H9 (cell line): Measurements from ENCODE around the gene MED31. TPM values are rescaled to one million over a fixed set of nuclear protein-coding genes. Genes with fewer than 3 reads are reported as not detected.
"Not testable (repeated sequence)": the region's sequence is repeated elsewhere in the genome, so short reads cannot be mapped to it uniquely, and the experiment has no call there.

ENCODE experiments used
- DNase-seq: peaks from one replicate; pipeline ENCODE4 v3.0.0-alpha.2; 2017
- H2AFZ ChIP-seq: one replicate; pipeline ENCODE4 v1.6.1; 2013; ENCODE audit warnings: mild to moderate bottlenecking, low read length, control low read depth, moderate library complexity
- H2AK5ac ChIP-seq: 2 replicates; pipeline ENCODE4 v1.6.1; 2013; ENCODE audit warnings: low read length, control low read depth, mixed read lengths; ENCODE audit not compliant: insufficient read length
- H2BK120ac ChIP-seq: one replicate; pipeline ENCODE4 v1.6.1; 2013; ENCODE audit warnings: low read depth, mild to moderate bottlenecking, low read length, control low read depth, inconsistent platforms; ENCODE audit not compliant: poor library complexity, severe bottlenecking
- H2BK12ac ChIP-seq: 2 replicates; pipeline ENCODE4 v1.6.1; 2013; ENCODE audit warnings: low read length, control low read depth, mixed read lengths, low read depth; ENCODE audit not compliant: insufficient read length
- H2BK15ac ChIP-seq: 2 replicates; pipeline ENCODE4 v1.6.1; 2013; ENCODE audit warnings: low read depth, low read length, control low read depth
- H2BK20ac ChIP-seq: one replicate; pipeline ENCODE4 v1.6.1; 2013; ENCODE audit warnings: low read depth, mild to moderate bottlenecking, low read length, control low read depth, inconsistent platforms; ENCODE audit not compliant: poor library complexity, severe bottlenecking
- H2BK5ac ChIP-seq: 2 replicates; pipeline ENCODE4 v1.6.1; 2013; ENCODE audit warnings: low read length, control low read depth, mixed read lengths; ENCODE audit not compliant: insufficient read length
- H3K14ac ChIP-seq: 2 replicates; pipeline ENCODE4 v1.6.1; 2013; ENCODE audit warnings: low read length, control low read depth; ENCODE audit not compliant: insufficient read depth
- H3K18ac ChIP-seq: 2 replicates; pipeline ENCODE4 v1.6.1; 2013; ENCODE audit warnings: low read depth, mild to moderate bottlenecking, mixed read lengths, low read length, control low read depth; ENCODE audit not compliant: insufficient read length
- H3K23ac ChIP-seq: 2 replicates; pipeline ENCODE4 v1.6.1; 2013; ENCODE audit warnings: low read length, control low read depth, mixed read lengths, low read depth; ENCODE audit not compliant: insufficient read length
- H3K23me2 ChIP-seq: 2 replicates; pipeline ENCODE4 v1.6.1; 2013; ENCODE audit warnings: low read depth, mild to moderate bottlenecking, mixed read lengths, low read length, control low read depth; ENCODE audit not compliant: insufficient read length, poor library complexity, severe bottlenecking
- H3K27ac ChIP-seq: 2 replicates; pipeline ENCODE4 v1.5.1; 2013; ENCODE audit warnings: low read length, control low read depth, mixed read lengths, low read depth; ENCODE audit not compliant: insufficient read length
- H3K27me3 ChIP-seq: 2 replicates; pipeline ENCODE4 v1.6.1; 2013; ENCODE audit warnings: low read length, control low read depth, inconsistent platforms; ENCODE audit not compliant: insufficient read depth
- H3K4ac ChIP-seq: 2 replicates; pipeline ENCODE4 v1.6.1; 2013; ENCODE audit warnings: low read depth, mild to moderate bottlenecking, control low read depth, inconsistent platforms, low read length, moderate library complexity
- H3K4me1 ChIP-seq: 2 replicates; pipeline ENCODE4 v1.6.1; 2013; ENCODE audit warnings: low read length, control low read depth, inconsistent platforms; ENCODE audit not compliant: insufficient read depth
- H3K4me2 ChIP-seq: 2 replicates; pipeline ENCODE4 v1.6.1; 2013; ENCODE audit warnings: low read length, control low read depth, mixed read lengths; ENCODE audit not compliant: insufficient read length, insufficient read depth
- H3K56ac ChIP-seq: 2 replicates; pipeline ENCODE4 v1.6.1; 2013; ENCODE audit warnings: low read depth, mild to moderate bottlenecking, mixed read lengths, low read length, control low read depth; ENCODE audit not compliant: insufficient read length
- H3K79me1 ChIP-seq: 2 replicates; pipeline ENCODE4 v1.6.1; 2013; ENCODE audit warnings: low read depth, mild to moderate bottlenecking, moderate library complexity, low read length, control low read depth, inconsistent platforms; ENCODE audit not compliant: insufficient read depth, poor library complexity, severe bottlenecking
- H3K79me2 ChIP-seq: 2 replicates; pipeline ENCODE4 v1.6.1; 2013; ENCODE audit warnings: low read length, control low read depth, inconsistent platforms; ENCODE audit not compliant: insufficient read depth
- H3K9ac ChIP-seq: 2 replicates; pipeline ENCODE4 v1.6.1; 2013; ENCODE audit warnings: low read length, control low read depth, mixed read lengths; ENCODE audit not compliant: insufficient read length; ENCODE audit errors: extremely low read depth
- H3K9me3 ChIP-seq: one replicate; pipeline ENCODE4 v1.6.1; 2013; ENCODE audit warnings: low read depth, low read length, inconsistent platforms; ENCODE audit not compliant: control insufficient read depth
- H3T11ph ChIP-seq: one replicate; pipeline ENCODE4 v1.6.1; 2013; ENCODE audit warnings: mild to moderate bottlenecking, low read length, control low read depth, inconsistent platforms
- H4K20me1 ChIP-seq: one replicate; pipeline ENCODE4 v1.6.1; 2013; ENCODE audit not compliant: control insufficient read depth, insufficient read length, insufficient read depth
- H4K5ac ChIP-seq: 2 replicates; pipeline ENCODE4 v1.6.1; 2013; ENCODE audit warnings: low read depth, mild to moderate bottlenecking, mixed read lengths, low read length, control low read depth; ENCODE audit not compliant: insufficient read length
- H4K8ac ChIP-seq: replicated peaks from 2 replicates; pipeline ENCODE4 v1.6.1; 2013; ENCODE audit warnings: low read length, control low read depth, mixed read lengths, low read depth; ENCODE audit not compliant: insufficient read length
- H4K91ac ChIP-seq: 2 replicates; pipeline ENCODE4 v1.6.1; 2013; ENCODE audit warnings: low read depth, mild to moderate bottlenecking, moderate library complexity, mixed read lengths, low read length, control low read depth; ENCODE audit not compliant: insufficient read length
- H3K27ac Mint-ChIP-seq, 3 experiments: 2 replicates in 2 of 3; 3 replicates in 1 of 3; pipeline ENCODE4 v1.8.0; 2020 to 2021; ENCODE audit warnings: mixed read lengths in 3 of 3, mild to moderate bottlenecking in 1 of 3, moderate library complexity in 1 of 3
- H3K27me3 Mint-ChIP-seq: 2 replicates; pipeline ENCODE4 v1.8.0; 2021; ENCODE audit warnings: low read depth, mild to moderate bottlenecking, moderate library complexity, mixed read lengths
- H3K36me3 Mint-ChIP-seq, 3 experiments: 2 replicates in 2 of 3; 3 replicates in 1 of 3; pipeline ENCODE4 v1.8.0; 2020 to 2021; ENCODE audit warnings: low read depth in 3 of 3, mixed read lengths in 3 of 3; ENCODE audit not compliant: insufficient read depth in 1 of 3
- H3K4me1 Mint-ChIP-seq, 2 experiments: 2 replicates each; pipeline ENCODE4 v1.8.0; 2020; ENCODE audit warnings: mixed read lengths in 2 of 2
- H3K4me3 Mint-ChIP-seq, 2 experiments: 2 replicates in 1 of 2; 3 replicates in 1 of 2; pipeline ENCODE4 v1.8.0; 2020 to 2021; ENCODE audit warnings: mild to moderate bottlenecking in 2 of 2, mixed read lengths in 2 of 2, moderate library complexity in 1 of 2
- H3K9me3 Mint-ChIP-seq, 2 experiments: 2 replicates in 1 of 2; 3 replicates in 1 of 2; pipeline ENCODE4 v1.8.0; 2020; ENCODE audit warnings: mild to moderate bottlenecking in 2 of 2, mixed read lengths in 2 of 2, moderate library complexity in 1 of 2
- CTCF ChIP-seq: fragments of 200-600 bp; sonication (generic); conservative IDR thresholded peaks from 3 replicates; pipeline ENCODE4 v1.8.0; 2021; ENCODE audit warnings: antibody characterized with exemption, mild to moderate bottlenecking
- WGBS: extraction: QIAGEN DNeasy Blood & Tissue Kit; methylation state at CpG from one replicate; pipeline ENCODE4 v1.1.7; 2013; ENCODE audit warnings: missing lambda C conversion rate, low lambda C conversion rate, mixed read lengths; ENCODE audit not compliant: insufficient read length; ENCODE audit errors: extremely low coverage; 5-methylcytosine and 5-hydroxymethylcytosine counted together
- total RNA-seq: library from RNA; stranded (reverse); gene quantifications from 2 replicates; pipeline ENCODE4 v1.2.1, GENCODE V29; 2021

The MED31 gene
- total RNA-seq, 1 experiment from 2014 or later, result 11.8 TPM

- no peak overlapping the region for H2BK12ac ChIP-seq
- no peaks in the 10 kb centered on the region for H3K9me3 ChIP-seq
- H3K79me1 ChIP-seq, result no peaks in the 10 kb centered on the region
- H2BK120ac ChIP-seq, result no peak overlapping the region
- Mint-ChIP-seq H3K27ac (no peak overlapping the region), H3K36me3 (peaks cover 0 to 1% (median 0%) of the 10 kb centered on the region in 3 experiments; a peak in 1 of 7 replicates), H3K27me3 (peaks cover 85% of the 10 kb centered on the region), H3K4me3 (peak overlapping the region; percentile 70 to 80), H3K9me3 (no peaks in the 10 kb centered on the region; a peak in 2 of 5 replicates), H3K4me1 (peaks cover 31 to 32% of the 10 kb centered on the region in 2 experiments)
- H4K5ac ChIP-seq, result no peak overlapping the region
- no peak overlapping the region for H2AFZ ChIP-seq
- H3K4ac ChIP-seq, result no peak overlapping the region
- H3K9ac ChIP-seq, result no peak overlapping the region
- no peak overlapping the region for H2BK15ac ChIP-seq
- peak; percentile 48 for DNase-seq
- no peak overlapping the region for H3K18ac ChIP-seq
- H3K4me1 ChIP-seq, result peaks cover 2% of the 10 kb centered on the region; the same call in 1 of the 2 replicates
- no peak overlapping the region for H2BK20ac ChIP-seq
- no peak overlapping the region for H3K27ac ChIP-seq
- peaks cover 14% of the 10 kb centered on the region; the same call in 1 of the 2 replicates for H3K27me3 ChIP-seq
- H3K79me2 ChIP-seq, result no peaks in the 10 kb centered on the region
- no peaks in the 10 kb centered on the region for H4K20me1 ChIP-seq
- WGBS, result no CpG with 5 or more reads among the region's 18 CpGs
- H2AK5ac ChIP-seq, result no peak overlapping the region
- no peak overlapping the region for H3K23ac ChIP-seq
- H3K23me2 ChIP-seq, result peaks cover 10% of the 10 kb centered on the region
- H4K8ac ChIP-seq, result no peak overlapping the region
- TF ChIP-seq CTCF, result no peak
- H4K91ac ChIP-seq, result no peak overlapping the region
- H3K14ac ChIP-seq, result no peak overlapping the region
- no peak overlapping the region for H3K56ac ChIP-seq
- H3K4me2 ChIP-seq, result peak overlapping the region; percentile 11
- no peak overlapping the region for H2BK5ac ChIP-seq
- no peak overlapping the region for H3T11ph ChIP-seq
Measured at GRCh38 chr17:6657633-6658287, 6.4 kb upstream of the MED31 start.

- not testable (repeated sequence) for H2BK5ac ChIP-seq, H4K8ac ChIP-seq, H3K27ac Mint-ChIP-seq, H3K79me1 ChIP-seq, H3K23ac ChIP-seq, H2BK120ac ChIP-seq, H3K18ac ChIP-seq, H3K79me2 ChIP-seq, H2AK5ac ChIP-seq, H3K4me1 ChIP-seq, H3T11ph ChIP-seq, H3K14ac ChIP-seq, H3K9ac ChIP-seq, H2BK15ac ChIP-seq, H4K20me1 ChIP-seq, H2BK12ac ChIP-seq, H3K9me3 ChIP-seq, H4K91ac ChIP-seq, H3K4ac ChIP-seq, H3K9me3 Mint-ChIP-seq, H3K36me3 Mint-ChIP-seq, H3K27ac ChIP-seq, H4K5ac ChIP-seq, H2AFZ ChIP-seq, H2BK20ac ChIP-seq, H3K56ac ChIP-seq
- Histone ChIP-seq H3K27me3 (peaks cover 16% of the 10 kb centered on the region; the same call in 1 of the 2 replicates), H3K4me2 (peak overlapping the region; percentile 11), H3K23me2 (peaks cover 10% of the 10 kb centered on the region)
- peak; percentile 74 for DNase-seq
- H3K27me3 Mint-ChIP-seq, result peaks cover 87% of the 10 kb centered on the region
- H3K4me1 Mint-ChIP-seq, result peaks cover 33 to 38% of the 10 kb centered on the region in 2 experiments
- WGBS, result no CpG with 5 or more reads among the region's 55 CpGs
- peak overlapping the region; percentile 70 to 90 for H3K4me3 Mint-ChIP-seq
Measured at GRCh38 chr17:6656797-6657632, 5.6 kb upstream of the MED31 start.
